Kidney (tissue), 14 donors: ENCODE data around the gene PLEKHG4. TPM values are rescaled to one million over a fixed set of nuclear protein-coding genes. Genes with fewer than 3 reads are reported as not detected.

ENCODE experiments used
- DNase-seq, 5 donors: peaks; one replicate each; pipeline ENCODE4 v3.0.0-alpha.2; 2013 to 2020
- FAIRE-seq: peaks from 2 replicates; lab custom pipeline; 2012; peaks lifted over from hg19 to GRCh38; lab: Jason Lieb, UNC
- H3K27ac ChIP-seq, 2 donors: one replicate each; pipeline ENCODE4 v1.7.0; 2013; ENCODE audit warnings: low read depth in 2 of 2, low read length in 2 of 2, inconsistent platforms in 1 of 2
- H3K27me3 ChIP-seq: one replicate; pipeline ENCODE4 v1.7.1; 2013; ENCODE audit warnings: low read length, inconsistent platforms; ENCODE audit not compliant: control insufficient read depth, insufficient read depth
- H3K36me3 ChIP-seq, 3 donors: one replicate each; pipeline versions ENCODE4 v1.7.0 to v1.7.1; 2013; ENCODE audit warnings: low read length in 3 of 3, control low read depth in 1 of 3, inconsistent platforms in 1 of 3; ENCODE audit not compliant: insufficient read depth in 3 of 3, control insufficient read depth in 2 of 3
- H3K4me1 ChIP-seq, 3 donors: one replicate each; pipeline versions ENCODE4 v1.7.0 to v1.7.1; 2013; ENCODE audit warnings: low read length in 3 of 3, inconsistent platforms in 1 of 3, low read depth in 1 of 3; ENCODE audit not compliant: control insufficient read depth in 2 of 3, insufficient read depth in 2 of 3
- H3K4me3 ChIP-seq, 3 donors: one replicate each; pipeline versions ENCODE4 v1.7.0 to v1.8.1; 2013; ENCODE audit warnings: low read length in 3 of 3, control low read depth in 1 of 3, inconsistent platforms in 1 of 3
- H3K9ac ChIP-seq, 3 donors: one replicate each; pipeline versions ENCODE4 v1.7.0 to v1.7.1; 2013; ENCODE audit warnings: low read length in 3 of 3, control low read depth in 1 of 3, inconsistent platforms in 1 of 3
- H3K9me3 ChIP-seq, 3 donors: one replicate each; pipeline versions ENCODE4 v1.7.0 to v1.7.1; 2013; ENCODE audit warnings: low read length in 3 of 3, control low read depth in 1 of 3, inconsistent platforms in 1 of 3; ENCODE audit not compliant: control insufficient read depth in 2 of 3, insufficient read depth in 1 of 3
- CTCF ChIP-seq: IDR thresholded peaks from 3 replicates; pipeline ENCODE4 v1.5.1; 2012; ENCODE audit warnings: mild to moderate bottlenecking, moderate library complexity, borderline replicate concordance; ENCODE audit not compliant: insufficient read depth; ENCODE audit errors: extremely low read depth
- intact Hi-C: fragments of 100-400 bp; cut with DNase I; formaldehyde crosslinking; loops from one replicate; pipeline ENCODE4 v1.11.1; 2022
- polyA plus RNA-seq: library from polyadenylated mRNA; stranded (reverse); fragments of 350-450 nt; fragmentation: Illumina TruSeq; extraction: RNeasy Lipid Tissue Mini Kit (QIAGEN cat#74804); gene quantifications from one replicate; pipeline ENCODE4 v1.2.3, GENCODE V29; 2014; ENCODE audit warnings: low read depth, low replicate concordance; ENCODE audit not compliant: insufficient read depth
- total RNA-seq: library from RNA; stranded (reverse); fragmentation: NEBNext Ultra II Directional; extraction: Animal tissue kit (Norgen Biotek cat#: 25700); gene quantifications from one replicate; pipeline ENCODE4 v1.2.1, GENCODE V29; 2021
- donor health status: control.
- donor health status: control.
- donor health status: control.
- donor health status: control.
- donor health status: control.
- donor health status: DM: yes; HTN: yes; CAD: no.
- donor health status: Normal renal cell carcinoma (clear cell type).

The PLEKHG4 gene
- total and polyA plus RNA-seq, 2 donors from 2014 or later, result 2.6 to 10.1 TPM

- no peak for FAIRE-seq
- TF ChIP-seq CTCF, result no peak
- H3K27me3 ChIP-seq, result no peaks in the 10 kb centered on the region
These were observed 41.1 kb upstream of the PLEKHG4 start for GRCh38 chr16:67238278-67238575.

GRCh38 chr16:67238806-67239470 lies 40.4 kb upstream of the PLEKHG4 start:
- Histone ChIP-seq H3K9me3 (no peaks in the 10 kb centered on the region), H3K27me3 (no peaks in the 10 kb centered on the region), H3K4me1 (peaks cover 0 to 19% (median 6%) of the 10 kb centered on the region in 3 donors), H3K9ac (no peak overlapping the region), H3K4me3 (no peak overlapping the region), H3K27ac (no peak overlapping the region), H3K36me3 (peaks cover 0 to 33% (median 17%) of the 10 kb centered on the region in 3 donors)
- intact Hi-C loops, result no loop called here
- DNase-seq, result peak in 2 of 5 donors; percentile 27 to 40
- FAIRE-seq, result no peak
- no peak for TF ChIP-seq CTCF

More at GRCh38 chr16:67238278-67238575, 41.1 kb upstream of the PLEKHG4 start:
- H3K4me3 ChIP-seq, result no peak overlapping the region
- peaks cover 0 to 16% (median 0%) of the 10 kb centered on the region in 3 donors for H3K4me1 ChIP-seq
- no peaks in the 10 kb centered on the region for H3K9me3 ChIP-seq
- H3K36me3 ChIP-seq, result peaks cover 0 to 33% (median 19%) of the 10 kb centered on the region in 3 donors
- H3K27ac ChIP-seq, result no peak overlapping the region
- no peak overlapping the region for H3K9ac ChIP-seq
- DNase-seq, result peak in 1 of 5 donors; percentile 67
- intact Hi-C loops, result no loop called here

- TF ChIP-seq CTCF, result no peak
These were observed 38.8 kb upstream of the PLEKHG4 start for GRCh38 chr16:67240506-67240905.

More at GRCh38 chr16:67240506-67240905, 38.8 kb upstream of the PLEKHG4 start:
- DNase-seq, result peak in 1 of 5 donors; percentile 39
- Histone ChIP-seq H3K4me3 (no peak overlapping the region), H3K36me3 (peaks cover 0 to 29% (median 17%) of the 10 kb centered on the region in 3 donors), H3K4me1 (peaks cover 0 to 24% (median 9%) of the 10 kb centered on the region in 3 donors), H3K9ac (no peak overlapping the region), H3K9me3 (no peaks in the 10 kb centered on the region), H3K27me3 (no peaks in the 10 kb centered on the region), H3K27ac (peak overlapping the region in 1 of 2 donors; percentile 20)
- intact Hi-C loops, result no loop called here
- FAIRE-seq, result no peak
